Stimulated activated CD8-positive, alpha-beta memory T cell treated with anti-CD3 and anti-CD28 coated beads, Interleukin-4, amount 100 ng/mL, for 4 hours (primary cell): Measurements from ENCODE around the gene NIM1K.
"Not testable (repeated sequence)": the region's sequence is repeated elsewhere in the genome, so short reads cannot be mapped to it uniquely, and the experiment has no call there.

Experiments
- DNase-seq, 2 donors: peaks; one replicate each; pipeline ENCODE4 v3.0.0-alpha.2; 2020; ENCODE audit warnings: low read depth in 2 of 2, low spot score in 1 of 2

Gene NIM1K

DNA sequence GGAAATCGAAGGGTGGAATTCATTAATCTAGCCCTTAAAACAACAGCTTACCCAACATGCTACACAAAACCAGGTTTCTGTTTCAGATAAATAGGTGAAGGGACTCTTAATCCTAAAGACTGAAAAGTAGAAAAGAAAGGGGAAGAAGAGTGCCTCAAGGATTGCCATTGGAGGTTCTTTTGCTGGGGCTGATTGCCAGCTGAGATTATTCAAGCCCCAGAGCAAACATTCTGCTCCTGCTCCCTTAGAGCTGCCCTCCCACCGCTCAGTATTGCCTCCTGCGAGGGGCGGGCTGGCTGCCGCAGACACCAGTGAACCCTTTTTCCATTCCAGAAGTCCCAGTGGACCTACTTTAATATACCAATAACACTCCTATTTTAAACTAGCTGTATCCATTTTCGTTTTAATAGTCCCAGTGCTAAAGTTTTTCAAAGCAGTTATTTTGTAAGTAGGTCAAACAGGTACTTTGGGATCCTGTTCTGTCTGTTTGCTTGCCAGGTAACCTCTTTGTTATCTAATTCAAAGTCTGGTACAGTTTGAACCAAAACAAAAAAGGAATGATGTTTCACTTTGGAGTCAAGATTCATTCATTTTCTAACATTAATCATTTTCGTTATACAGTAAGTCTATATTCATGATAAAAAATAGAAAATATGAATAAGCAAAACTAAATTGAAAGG, 82.5 kb downstream of the NIM1K start:
- DNase-seq: no peak

DNA sequence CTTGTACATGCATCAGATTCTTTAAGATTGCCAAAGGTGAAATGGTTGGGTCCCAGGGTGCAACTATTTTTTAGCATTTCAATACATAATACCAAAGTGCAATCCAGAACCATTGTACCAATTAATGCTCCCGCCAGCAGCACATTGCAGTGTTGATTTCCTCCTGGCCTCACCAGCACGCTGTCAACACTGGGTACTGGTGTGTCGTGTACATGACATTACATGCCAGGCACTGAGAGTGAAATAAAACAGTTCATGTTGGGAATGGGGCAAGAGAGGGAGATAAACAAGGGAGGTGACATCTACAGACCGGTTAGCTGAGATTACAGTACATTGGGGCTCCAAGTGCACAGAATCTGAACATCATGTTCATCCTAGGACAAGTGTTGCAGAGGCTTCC, 83.4 kb downstream of the NIM1K start:
- DNase-seq: no peak

DNA sequence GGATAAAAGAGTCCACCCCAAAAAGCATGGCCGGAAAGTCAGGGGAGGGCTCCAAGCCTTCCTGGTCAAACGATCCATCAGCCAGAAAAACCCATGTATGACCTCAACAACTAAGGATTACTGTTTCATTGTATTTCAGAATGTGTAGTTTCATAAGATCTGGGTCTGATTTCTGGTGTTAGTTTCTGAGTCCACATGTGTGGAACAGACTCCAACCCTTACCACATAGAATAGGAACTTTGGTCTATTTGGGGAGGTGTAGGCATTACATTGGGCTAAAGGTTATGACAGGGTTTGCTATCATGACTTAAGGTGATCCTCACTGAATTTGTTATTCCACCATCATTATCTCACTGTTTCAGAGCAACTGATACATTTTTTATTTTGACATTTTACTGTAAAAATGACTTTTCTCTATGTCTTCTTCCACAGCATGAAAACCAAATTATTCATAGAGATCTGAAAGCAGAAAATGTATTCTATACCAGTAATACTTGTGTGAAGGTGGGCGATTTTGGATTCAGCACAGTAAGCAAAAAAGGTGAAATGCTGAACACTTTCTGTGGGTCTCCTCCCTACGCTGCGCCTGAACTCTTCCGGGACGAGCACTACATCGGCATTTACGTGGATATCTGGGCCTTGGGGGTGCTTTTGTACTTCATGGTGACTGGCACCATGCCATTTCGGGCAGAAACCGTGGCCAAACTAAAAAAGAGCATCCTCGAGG, 87.7 kb downstream of the NIM1K start:
- no peak for DNase-seq

DNA sequence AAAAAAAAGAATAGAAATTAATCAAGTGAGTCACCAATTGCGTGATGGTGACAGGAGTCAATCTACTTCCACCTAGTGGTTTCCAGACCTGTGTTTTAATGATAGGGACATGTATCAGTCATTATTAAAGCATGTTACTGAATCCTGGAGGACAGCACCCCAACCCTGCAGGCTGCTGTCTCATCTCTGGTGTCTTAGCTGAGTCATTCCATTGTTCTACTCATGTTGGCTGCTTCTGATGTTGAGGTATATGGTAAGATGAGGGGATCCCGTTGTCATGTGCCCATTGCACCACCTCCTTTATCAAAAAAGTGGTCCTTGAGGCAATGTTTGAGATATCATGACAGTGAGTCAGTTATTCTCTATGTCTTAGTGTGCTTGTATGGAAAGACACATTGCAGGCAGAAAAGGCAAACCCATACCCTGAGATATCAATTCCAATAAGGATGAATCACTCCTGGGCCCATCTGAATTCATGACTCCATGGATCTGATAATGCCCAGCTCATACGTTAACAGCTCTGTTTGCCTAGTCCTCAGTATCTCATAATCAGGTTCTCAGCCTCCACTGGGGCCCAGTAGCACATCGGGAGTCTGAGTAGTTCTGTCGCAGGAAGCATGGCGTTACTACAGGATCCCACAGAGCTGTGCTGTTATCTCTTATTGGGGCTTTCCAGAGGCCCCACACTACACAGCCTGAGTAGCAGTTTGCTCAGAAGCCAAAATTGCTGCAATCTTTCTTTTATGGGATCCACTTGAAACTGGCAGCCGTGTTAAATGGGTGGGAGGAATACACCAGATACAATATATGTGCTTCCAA, 90.0 kb downstream of the NIM1K start:
- DNase-seq: no peak

DNA sequence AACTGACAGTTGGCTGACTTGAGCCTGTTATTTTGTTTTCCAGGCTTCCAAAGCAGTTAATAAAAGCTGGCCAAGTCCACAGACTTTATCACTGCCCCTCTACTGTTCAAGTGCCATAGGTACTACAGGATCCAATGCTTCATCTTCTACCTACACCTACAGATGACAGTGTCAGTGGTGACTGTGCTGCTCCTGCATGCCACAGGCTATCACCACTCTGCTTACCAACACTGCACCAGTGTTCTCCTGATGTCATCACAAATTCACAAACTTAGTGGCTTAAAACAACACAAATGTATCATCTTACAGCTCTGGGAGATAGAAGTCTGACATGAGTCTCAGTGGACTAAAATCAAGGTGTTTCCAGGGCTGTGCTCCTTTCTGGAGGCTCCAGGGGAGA, 94.6 kb downstream of the NIM1K start:
- DNase-seq: no peak

DNA sequence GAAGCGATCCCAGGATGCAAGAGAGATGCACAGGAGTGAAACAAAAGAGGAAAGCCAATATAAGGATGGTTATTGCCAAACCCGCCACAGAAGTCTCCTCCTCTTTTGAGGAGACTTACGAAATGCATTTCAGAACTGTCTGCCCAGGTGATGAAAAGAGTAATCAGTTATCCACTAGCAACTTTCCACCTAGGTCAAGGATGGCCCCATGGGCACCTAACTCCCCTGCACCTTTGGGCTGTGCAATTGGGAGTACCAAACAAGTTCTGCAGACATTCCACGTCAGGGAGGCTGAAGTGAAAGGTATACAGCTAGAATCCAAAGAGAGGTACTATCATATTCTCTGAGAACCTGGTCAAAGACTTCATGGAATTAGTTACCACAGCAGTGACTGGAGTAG, 95.5 kb downstream of the NIM1K start:
- DNase-seq: no peak

DNA sequence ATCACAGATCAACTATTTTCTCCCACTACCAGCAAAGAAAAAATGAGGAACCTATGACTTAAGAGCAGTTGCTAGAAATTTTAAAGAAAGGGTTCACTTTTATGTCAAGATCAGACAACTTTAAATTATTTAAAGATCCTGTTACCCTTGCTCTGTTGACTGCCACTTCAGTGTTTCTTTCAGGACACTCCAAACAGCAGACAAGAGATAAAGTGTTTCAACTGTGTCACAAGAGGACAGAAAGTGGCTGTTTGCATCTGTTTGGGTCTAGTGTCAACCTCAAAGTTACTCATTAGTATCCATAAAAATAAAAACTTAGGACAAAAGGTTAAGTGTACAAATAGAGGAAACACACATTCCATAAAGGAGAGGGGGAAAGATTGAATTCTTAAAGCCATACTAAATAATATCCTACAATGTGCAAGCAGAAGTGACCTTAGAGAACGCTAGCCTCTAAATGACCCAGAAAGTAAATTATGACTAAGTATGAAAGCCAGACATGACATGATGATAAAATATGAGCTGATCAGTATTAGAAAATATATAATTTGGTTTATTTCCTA, 96.3 kb downstream of the NIM1K start:
- DNase-seq: no peak

DNA sequence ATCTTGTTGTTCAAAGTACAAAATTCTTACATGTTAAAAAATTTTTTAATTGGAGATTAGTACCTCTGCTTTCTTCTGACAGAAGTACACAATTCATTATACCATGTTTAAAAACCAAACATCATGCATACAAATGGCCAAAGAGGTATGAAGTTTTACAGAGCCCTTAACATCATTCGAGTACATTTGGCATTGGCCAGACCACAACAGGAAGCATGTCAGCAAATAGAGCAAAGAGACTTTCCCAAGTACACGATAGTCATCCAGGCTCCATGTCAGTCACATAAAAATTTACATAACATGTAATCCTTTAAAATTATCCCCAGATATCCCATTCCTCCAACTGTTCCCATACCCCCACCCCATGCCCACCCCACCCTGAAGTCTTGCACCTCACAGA, 98.7 kb downstream of the NIM1K start:
- no peak for DNase-seq

DNA sequence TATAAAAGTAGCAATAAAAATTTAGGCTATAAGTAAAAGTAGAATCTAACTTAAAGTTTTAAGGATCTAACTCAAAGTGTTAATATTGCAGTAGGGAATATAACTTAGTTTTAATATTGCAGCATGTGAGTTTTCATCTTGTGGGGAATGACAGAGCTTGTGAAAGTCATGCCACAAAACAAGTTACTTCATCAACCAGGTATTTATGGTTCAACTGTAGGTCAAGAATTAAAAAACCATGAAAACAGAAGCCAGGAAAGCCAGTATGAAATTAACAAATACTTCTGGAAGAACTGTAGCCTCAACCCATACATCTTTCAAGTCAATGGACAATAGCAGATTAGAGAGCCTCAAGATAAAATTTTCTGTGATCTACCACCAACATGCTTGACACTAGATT, 102.2 kb downstream of the NIM1K start:
- DNase-seq: no peak

DNA sequence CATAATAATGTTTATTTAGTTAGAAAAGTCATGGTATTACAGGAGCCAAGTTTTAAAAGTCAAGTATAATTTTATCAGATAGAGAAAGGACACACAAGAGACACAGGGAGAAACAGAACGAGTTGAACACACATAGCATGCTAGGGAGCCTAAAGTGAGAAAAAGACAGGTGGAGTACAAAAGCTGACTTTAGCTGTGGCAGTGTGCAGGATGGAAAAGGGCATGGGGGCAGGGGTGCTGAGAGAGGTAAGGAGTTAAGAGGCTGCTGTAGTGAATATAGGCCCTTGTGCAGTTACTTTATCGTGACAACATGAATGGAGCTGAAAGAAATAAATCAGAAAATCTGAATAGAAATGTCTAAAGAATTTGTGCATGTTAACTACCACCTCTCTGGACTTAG, 103.2 kb downstream of the NIM1K start:
- DNase-seq: no peak

DNA sequence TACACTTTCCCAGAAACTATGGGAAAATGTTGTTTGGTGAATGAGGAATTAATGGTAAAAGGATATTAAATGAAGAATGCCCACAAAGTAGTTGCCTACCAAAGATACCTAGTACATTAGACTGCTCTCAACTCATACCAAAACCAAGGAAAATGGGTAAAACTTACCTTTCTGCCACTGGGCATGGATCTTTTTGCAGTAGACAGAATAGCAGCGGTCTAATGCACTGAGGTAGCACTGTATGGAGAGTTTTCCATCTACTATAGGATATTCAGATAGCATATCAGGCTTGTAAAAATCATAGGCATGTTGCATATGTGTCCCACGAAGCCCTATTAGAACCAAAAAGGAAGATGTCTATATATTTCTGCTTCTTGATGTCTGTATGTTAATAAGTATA, 104.8 kb downstream of the NIM1K start:
- DNase-seq: no peak

DNA sequence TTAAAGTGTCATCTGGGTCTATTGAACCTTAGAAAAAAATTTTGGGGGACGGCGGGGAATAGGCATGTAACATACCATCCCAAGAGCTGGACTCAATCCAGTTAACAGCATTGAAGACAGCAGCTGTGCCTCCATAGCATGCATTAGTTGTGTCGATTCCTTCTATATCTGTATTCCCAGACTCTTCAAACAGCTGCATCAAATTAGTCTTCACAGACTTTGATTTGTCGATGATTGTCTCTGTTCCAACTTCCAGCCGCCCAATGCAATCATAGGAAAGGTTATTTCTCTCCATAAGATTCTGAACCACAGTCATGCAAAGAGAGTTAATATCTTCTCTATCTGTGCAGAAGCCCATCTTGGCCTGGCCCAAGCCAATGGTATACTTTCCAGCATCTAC, 106.4 kb downstream of the NIM1K start:
- no peak for DNase-seq

DNA sequence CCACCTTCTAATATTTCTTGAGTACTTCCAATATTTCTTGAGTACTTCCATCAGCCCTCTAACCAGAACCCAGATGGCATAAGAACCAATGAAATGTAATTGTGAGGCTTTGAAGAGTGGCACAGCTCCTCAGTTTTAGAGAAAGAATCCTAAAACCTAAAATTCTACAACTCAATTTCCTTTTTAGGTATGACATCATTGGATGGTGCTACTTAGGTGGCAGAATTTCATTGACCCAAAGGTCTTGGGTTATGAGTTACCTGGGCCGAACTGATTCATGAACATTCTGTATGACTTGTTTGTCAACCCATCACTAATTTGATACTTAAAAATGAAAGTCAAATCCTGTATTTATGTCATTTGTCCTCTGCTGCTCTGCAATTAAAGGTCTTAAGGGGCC, 108.1 kb downstream of the NIM1K start:
- DNase-seq: no peak

DNA sequence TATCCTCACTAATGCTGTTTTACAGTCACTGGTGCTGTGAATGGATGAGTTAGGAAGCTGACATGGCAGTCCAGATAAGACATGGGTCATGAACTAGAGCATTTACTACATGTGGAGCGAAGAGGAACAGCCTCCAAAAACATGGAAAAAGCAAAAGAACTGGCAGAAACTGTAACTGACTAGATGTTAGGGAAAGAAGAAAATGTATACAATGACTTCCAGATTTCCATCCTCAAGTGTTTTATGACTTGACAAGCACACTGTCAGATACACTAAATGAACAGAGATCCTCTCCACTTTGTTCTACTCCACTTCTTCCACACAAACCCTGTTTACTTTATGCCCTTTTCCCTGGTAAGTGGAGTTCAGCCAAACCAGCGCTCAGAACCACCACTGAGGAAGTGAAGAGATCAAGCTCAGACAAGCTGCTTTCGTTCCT, 109.6 kb downstream of the NIM1K start:
- DNase-seq: no peak

DNA sequence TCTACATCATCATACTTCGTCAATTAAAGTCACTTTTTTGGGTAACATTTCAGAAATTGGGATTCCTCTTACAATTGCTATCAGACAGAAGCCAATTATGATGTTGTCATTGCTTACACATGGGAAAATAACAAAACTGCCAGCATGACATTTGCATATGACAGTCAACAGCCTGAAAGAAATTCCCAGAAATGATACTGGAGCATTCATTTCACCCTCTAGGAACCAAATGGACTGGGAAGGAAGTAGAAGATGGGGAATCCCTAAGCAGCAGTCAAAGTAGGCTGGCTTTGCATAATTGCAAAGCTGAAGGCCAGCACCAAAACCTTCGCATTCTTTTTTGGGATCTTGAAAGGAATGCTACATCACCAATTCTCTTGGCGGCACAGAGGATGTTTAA, 110.5 kb downstream of the NIM1K start:
- no peak for DNase-seq

DNA sequence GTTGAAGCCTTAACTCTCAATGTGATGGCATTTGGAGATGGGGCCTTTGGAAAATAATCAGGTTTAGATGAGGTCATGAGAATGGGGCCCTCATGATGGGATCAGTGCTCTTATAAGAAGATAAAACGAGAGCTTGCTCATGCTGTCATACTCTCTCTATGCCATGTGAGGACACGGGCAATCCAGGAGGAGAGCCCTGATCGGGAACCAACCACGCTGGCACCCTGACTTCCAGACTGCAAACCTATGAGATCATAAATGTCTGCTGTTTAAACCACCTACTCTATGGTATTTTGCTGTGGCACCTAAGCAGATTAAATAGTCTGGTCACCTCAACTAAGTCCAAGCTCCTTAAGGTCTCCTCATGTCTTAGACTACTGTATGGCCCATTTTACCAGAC, 111.2 kb downstream of the NIM1K start:
- DNase-seq: no peak

DNA sequence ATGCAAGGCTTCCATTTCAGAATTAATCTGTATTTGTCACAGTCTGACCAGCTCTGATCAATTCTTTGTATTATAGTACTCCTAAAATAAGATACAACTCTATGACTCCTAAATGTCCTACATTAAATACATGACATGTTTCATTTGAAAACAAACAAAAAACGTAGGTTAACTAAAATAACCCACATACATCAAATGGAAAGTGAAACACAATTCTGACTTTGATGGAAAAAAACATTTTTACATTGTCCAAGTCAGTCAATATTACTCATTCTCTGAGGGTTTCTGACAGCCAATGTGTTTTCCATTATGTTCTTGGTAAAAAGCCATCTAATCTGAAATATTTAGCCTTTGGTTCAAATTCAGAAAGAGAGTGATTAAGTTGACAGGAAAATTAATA, 112.5 kb downstream of the NIM1K start:
- no peak for DNase-seq

DNA sequence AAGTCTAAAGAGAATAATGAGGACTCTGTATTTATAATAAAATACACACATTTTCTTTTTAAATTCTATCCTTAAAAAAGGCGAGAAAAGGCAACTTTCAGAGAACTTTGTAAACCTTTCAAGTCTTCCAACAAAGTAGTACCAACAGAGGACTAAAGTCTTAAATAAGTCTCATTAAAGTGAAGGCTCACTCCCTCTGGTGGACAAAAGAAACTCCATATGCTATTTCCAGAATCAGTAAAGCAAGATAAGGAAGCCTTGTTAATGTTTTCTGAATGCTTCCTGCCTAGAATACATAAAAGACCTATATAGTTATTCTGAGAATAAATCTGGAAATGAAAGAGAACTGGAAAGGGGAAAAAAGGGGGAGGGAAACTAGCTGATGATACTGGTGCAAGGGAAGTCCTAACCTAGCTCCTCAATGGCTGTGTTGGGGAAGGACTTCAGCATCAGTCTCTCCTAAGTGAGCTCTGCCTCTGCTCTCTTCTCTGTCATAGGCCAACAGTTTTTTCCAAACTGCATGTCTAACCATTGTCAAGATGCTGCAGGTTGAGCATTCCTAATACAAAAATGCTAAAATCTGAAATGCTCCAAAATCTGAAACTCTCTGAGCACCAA, 114.0 kb downstream of the NIM1K start:
- DNase-seq: no peak

DNA sequence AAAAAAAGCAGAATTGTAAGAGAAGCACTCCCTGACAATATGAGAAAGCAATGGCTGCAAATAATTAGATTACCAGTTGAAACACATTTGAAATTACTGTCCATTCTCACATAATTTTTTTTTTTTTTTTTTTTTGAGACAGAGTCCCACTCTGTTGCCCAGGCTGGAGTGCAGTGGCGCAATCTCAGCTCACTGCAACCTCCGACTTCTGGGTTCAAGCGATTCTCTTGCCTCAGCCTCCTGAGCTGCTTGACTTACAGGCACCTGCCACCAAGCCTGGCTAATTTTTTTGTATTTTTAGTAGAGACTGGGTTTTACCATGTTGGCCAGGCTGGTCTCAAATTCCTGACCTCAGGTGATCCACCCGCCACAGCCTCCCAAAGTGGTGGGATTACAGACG, 114.9 kb downstream of the NIM1K start:
- DNase-seq: not testable (repeated sequence)

DNA sequence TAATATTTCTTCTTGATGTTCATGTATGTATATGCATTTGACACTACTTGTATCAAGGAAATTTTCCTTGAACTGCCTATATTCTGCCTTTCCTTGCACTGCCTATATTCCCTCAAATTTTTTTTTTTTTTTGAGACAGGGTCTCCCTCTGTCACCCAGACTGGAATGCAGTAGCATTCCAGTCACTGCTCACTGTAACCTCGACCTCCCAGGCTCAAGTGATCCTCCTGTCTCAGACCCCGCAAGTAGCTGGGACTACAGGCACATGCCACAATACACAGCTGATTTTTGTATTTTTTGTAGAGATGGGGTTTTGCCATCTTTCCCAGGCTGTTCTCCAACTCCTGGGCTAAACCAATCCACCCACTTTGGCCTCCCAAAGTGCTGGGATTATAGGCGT, 117.1 kb downstream of the NIM1K start:
- DNase-seq: no peak

DNA sequence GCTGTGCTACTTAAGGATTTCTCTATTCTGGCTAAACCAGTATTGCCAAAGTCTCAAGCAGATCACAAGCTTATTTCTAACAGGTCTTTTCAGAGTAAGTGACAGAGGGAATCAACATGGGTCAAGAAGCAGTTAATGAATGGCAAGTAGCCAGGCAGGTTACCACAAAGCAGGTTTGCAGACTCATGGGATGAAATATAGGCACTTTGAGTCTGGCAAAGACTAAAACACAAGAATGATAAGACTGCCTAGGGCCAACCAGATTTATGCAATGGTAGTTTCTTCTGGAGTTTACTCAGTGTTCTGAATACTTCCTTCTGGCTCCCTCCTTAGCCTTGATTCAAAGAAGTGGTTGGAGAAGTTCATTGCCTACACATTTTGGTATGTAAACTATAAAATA, 117.6 kb downstream of the NIM1K start:
- no peak for DNase-seq
